ENCODE measurements around the gene IL23R. TPM values are rescaled to one million over a fixed set of nuclear protein-coding genes. Genes with fewer than 3 reads are reported as not detected.

IL23R gene
- total RNA-seq, 1 experiment from 2014 or later = not detected

DNA sequence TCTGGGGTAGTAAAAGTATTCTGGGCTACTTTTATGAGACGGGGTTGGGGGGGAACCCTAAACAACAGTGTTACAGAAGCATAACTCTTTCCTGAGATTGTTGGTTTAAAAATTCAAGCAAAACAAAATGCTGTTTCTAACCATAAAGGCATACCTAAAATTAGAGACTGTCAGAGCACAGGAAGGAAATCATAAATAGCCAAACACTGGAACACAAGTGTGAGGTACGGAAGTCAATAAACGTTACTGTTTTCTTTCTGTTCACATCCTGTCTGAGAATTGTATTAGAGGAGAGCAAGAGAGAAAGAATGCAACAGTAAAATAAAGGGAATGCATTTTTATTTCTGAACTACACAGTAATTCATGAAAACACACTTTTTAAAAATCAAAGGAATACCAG, 98.6 kb downstream of the IL23R start:
- no peaks in the 10 kb centered on the region for H3K79me2 ChIP-seq (ENCODE audit: insufficient read depth, low read length)
- intact Hi-C loops (cut with micrococcal nuclease) = no loop called here
- TF ChIP-seq FOSL1 (IDR thresholded peaks at IDR 0.05; ENCODE audit: low read depth) (no peak), SRF (IDR thresholded peaks at IDR 0.05; ENCODE audit: low read depth) (no peak), ZFX (IDR thresholded peaks at IDR 0.05) (no peak), EZH2 (IDR thresholded peaks at IDR 0.05) (no peak), TCF7L2 (IDR thresholded peaks at IDR 0.05; ENCODE audit: borderline replicate concordance, extremely low read depth, insufficient read depth, insufficient read length) (no peak), CEBPB (IDR thresholded peaks at IDR 0.05; ENCODE audit: low read depth) (no peak), ZNF274 (IDR thresholded peaks at IDR 0.05; ENCODE audit: low read depth, low read length) (no peak), POLR2AphosphoS5 (IDR thresholded peaks at IDR 0.05; ENCODE audit: low read depth, low read length) (no peak), SIN3A (IDR thresholded peaks at IDR 0.05; ENCODE audit: low read depth) (no peak), POLR2A (IDR thresholded peaks at IDR 0.05; ENCODE audit: borderline replicate concordance, extremely low read depth, insufficient read depth, insufficient read length) (no peak), EGR1 (IDR thresholded peaks at IDR 0.05; ENCODE audit: low read depth) (no peak), MAX (IDR thresholded peaks at IDR 0.05) (no peak), YY1 (IDR thresholded peaks at IDR 0.05; ENCODE audit: extremely low read depth, insufficient replicate concordance, low read depth, low read length) (no peak), RAD21 (IDR thresholded peaks at IDR 0.05; ENCODE audit: low read depth) (no peak), JUND (IDR thresholded peaks at IDR 0.05) (no peak)
- TF ChIP-seq, protein P1, sequence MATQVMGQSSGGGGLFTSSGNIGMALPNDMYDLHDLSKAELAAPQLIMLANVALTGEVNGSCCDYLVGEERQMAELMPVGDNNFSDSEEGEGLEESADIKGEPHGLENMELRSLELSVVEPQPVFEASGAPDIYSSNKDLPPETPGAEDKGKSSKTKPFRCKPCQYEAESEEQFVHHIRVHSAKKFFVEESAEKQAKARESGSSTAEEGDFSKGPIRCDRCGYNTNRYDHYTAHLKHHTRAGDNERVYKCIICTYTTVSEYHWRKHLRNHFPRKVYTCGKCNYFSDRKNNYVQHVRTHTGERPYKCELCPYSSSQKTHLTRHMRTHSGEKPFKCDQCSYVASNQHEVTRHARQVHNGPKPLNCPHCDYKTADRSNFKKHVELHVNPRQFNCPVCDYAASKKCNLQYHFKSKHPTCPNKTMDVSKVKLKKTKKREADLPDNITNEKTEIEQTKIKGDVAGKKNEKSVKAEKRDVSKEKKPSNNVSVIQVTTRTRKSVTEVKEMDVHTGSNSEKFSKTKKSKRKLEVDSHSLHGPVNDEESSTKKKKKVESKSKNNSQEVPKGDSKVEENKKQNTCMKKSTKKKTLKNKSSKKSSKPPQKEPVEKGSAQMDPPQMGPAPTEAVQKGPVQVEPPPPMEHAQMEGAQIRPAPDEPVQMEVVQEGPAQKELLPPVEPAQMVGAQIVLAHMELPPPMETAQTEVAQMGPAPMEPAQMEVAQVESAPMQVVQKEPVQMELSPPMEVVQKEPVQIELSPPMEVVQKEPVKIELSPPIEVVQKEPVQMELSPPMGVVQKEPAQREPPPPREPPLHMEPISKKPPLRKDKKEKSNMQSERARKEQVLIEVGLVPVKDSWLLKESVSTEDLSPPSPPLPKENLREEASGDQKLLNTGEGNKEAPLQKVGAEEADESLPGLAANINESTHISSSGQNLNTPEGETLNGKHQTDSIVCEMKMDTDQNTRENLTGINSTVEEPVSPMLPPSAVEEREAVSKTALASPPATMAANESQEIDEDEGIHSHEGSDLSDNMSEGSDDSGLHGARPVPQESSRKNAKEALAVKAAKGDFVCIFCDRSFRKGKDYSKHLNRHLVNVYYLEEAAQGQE (IDR thresholded peaks at IDR 0.05; ENCODE audit: low read depth) = no peak
- TF ChIP-seq, protein P2, sequence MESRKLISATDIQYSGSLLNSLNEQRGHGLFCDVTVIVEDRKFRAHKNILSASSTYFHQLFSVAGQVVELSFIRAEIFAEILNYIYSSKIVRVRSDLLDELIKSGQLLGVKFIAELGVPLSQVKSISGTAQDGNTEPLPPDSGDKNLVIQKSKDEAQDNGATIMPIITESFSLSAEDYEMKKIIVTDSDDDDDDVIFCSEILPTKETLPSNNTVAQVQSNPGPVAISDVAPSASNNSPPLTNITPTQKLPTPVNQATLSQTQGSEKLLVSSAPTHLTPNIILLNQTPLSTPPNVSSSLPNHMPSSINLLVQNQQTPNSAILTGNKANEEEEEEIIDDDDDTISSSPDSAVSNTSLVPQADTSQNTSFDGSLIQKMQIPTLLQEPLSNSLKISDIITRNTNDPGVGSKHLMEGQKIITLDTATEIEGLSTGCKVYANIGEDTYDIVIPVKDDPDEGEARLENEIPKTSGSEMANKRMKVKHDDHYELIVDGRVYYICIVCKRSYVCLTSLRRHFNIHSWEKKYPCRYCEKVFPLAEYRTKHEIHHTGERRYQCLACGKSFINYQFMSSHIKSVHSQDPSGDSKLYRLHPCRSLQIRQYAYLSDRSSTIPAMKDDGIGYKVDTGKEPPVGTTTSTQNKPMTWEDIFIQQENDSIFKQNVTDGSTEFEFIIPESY (IDR thresholded peaks at IDR 0.05; ENCODE audit: extremely low read depth, insufficient replicate concordance, low read length) = no peak
- TF ChIP-seq, protein P3, sequence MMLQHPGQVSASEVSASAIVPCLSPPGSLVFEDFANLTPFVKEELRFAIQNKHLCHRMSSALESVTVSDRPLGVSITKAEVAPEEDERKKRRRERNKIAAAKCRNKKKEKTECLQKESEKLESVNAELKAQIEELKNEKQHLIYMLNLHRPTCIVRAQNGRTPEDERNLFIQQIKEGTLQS (IDR thresholded peaks at IDR 0.05) = no peak
- TF ChIP-seq, protein P4, sequence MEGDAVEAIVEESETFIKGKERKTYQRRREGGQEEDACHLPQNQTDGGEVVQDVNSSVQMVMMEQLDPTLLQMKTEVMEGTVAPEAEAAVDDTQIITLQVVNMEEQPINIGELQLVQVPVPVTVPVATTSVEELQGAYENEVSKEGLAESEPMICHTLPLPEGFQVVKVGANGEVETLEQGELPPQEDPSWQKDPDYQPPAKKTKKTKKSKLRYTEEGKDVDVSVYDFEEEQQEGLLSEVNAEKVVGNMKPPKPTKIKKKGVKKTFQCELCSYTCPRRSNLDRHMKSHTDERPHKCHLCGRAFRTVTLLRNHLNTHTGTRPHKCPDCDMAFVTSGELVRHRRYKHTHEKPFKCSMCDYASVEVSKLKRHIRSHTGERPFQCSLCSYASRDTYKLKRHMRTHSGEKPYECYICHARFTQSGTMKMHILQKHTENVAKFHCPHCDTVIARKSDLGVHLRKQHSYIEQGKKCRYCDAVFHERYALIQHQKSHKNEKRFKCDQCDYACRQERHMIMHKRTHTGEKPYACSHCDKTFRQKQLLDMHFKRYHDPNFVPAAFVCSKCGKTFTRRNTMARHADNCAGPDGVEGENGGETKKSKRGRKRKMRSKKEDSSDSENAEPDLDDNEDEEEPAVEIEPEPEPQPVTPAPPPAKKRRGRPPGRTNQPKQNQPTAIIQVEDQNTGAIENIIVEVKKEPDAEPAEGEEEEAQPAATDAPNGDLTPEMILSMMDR (IDR thresholded peaks at IDR 0.05 in 2 of 3, conservative IDR thresholded peaks at IDR 0.05 in 1 of 3; ENCODE audit: borderline replicate concordance in 1 of 3, insufficient read depth in 1 of 3, low read depth in 2 of 3, low read length in 2 of 3) = no peak
- no peaks in the 10 kb centered on the region for H3K9me3 ChIP-seq (ENCODE audit: control insufficient read depth in 1 of 2, insufficient read depth in 1 of 2, low read depth in 1 of 2, low read length in 2 of 2)
- no peak overlapping the region for H3K9ac ChIP-seq (ENCODE audit: low read length)
- no peaks in the 10 kb centered on the region for H3K27me3 ChIP-seq (ENCODE audit: insufficient read depth, low read length)
- H4K20me1 ChIP-seq (ENCODE audit: insufficient read depth) = no peaks in the 10 kb centered on the region
- ATAC-seq = no peak
- no peak overlapping the region for H3K4me2 ChIP-seq (ENCODE audit: low read length)
- POLR2A ChIA-PET = no interaction called here
- RAD21 ChIA-PET (ENCODE audit: low non-redundant PET in 1 of 2, low total read pairs in 2 of 2, uncharacterized antibody in 2 of 2, unreplicated experiment in 2 of 2) = no interaction called here
- no peak overlapping the region for H3K27ac ChIP-seq (ENCODE audit: low read depth, low read length)
- H3K4me3 ChIP-seq (replicated peaks in 1 of 2; ENCODE audit: low read depth in 1 of 2, low read length in 2 of 2) = no peak overlapping the region
- no peaks in the 10 kb centered on the region for H3K9me2 ChIP-seq (ENCODE audit: insufficient read depth)
- no TSS peak for BruUV-seq (replicated peaks)
- CTCF ChIA-PET = no interaction called here
- no peak overlapping the region for H2AFZ ChIP-seq (ENCODE audit: low read depth, low read length, poor library complexity, severe bottlenecking)
- no peaks in the 10 kb centered on the region for H3K36me3 ChIP-seq (ENCODE audit: control insufficient read depth in 1 of 2, insufficient read depth in 2 of 2, low read length in 2 of 2)
- no peaks in the 10 kb centered on the region for H3K4me1 ChIP-seq (ENCODE audit: control insufficient read depth in 1 of 2, insufficient read depth in 2 of 2, low read length in 2 of 2)
- no peak for DNase-seq (ENCODE audit: low read depth, low spot score)

All from HCT116 (cell line).